ENCODE data around the gene TTC7B. TPM values are rescaled to one million over a fixed set of nuclear protein-coding genes. Genes with fewer than 3 reads are reported as not detected.

The TTC7B gene
- total and polyA plus RNA-seq, 9 of the 15 experiments (the other 6 are each of a cell fraction or from before 2014, with no cell fraction given), result 2.2 to 77.2 (median 36.7) TPM

- H3K9me1 ChIP-seq (ENCODE audit: control insufficient read depth, insufficient read depth, low read length), result no peaks in the 10 kb centered on the region
- H3K27me3 ChIP-seq (ENCODE audit: control insufficient read depth in 2 of 2, insufficient read depth in 2 of 2, low read length in 2 of 2), result no peaks in the 10 kb centered on the region
- ATAC-seq (no peak), FAIRE-seq (no peak), DNase-seq (ENCODE audit: extremely low read depth in 1 of 4, low spot score in 3 of 4) (no peak)
- in situ Hi-C loops (cut with MboI) (no loop called here), intact Hi-C loops (cut with micrococcal nuclease) (no loop called here)
- ChIA-PET POLR2A (interaction anchor here (0.6 kb wide), 3 partner anchors 69 to 1701 kb away, joined by 3 read pairs; no protein-coding TSS in a partner anchor), CTCF (ENCODE audit: low intra/inter-chr PET ratio) (no interaction called here)
- no peaks in the 10 kb centered on the region for H3K36me3 ChIP-seq (ENCODE audit: control insufficient read depth, insufficient read depth, low read length)
- peak overlapping the region in 1 of 2 experiments; percentile 83; a peak in 1 of 4 replicates for H3K9ac ChIP-seq (ENCODE audit: insufficient read depth in 1 of 2, low read depth in 2 of 2, low read length in 2 of 2)
- H3K27ac ChIP-seq (ENCODE audit: extremely low read depth, low read depth, low read length), result no peak overlapping the region
- H4K20me1 ChIP-seq (replicated peaks; ENCODE audit: control insufficient read depth, insufficient read depth, low read length), result 0 out of 2 replicates have a peak, but pooled peaks cover 2% of the 10 kb centered on the region
- H3K4me1 ChIP-seq (replicated peaks in 1 of 2; ENCODE audit: control insufficient read depth in 2 of 2, insufficient read depth in 2 of 2, low read length in 2 of 2), result peaks cover 3 to 8% of the 10 kb centered on the region in 2 experiments; a peak in 4 of 5 replicates
- H3K4me3 ChIP-seq, result no peak overlapping the region
- 34% methylated on average over 8 of the region's 10 CpGs for WGBS (ENCODE audit: insufficient coverage, low coverage, missing lambda C conversion rate)
- no peaks in the 10 kb centered on the region for H3K9me3 ChIP-seq (replicated peaks; ENCODE audit: control insufficient read depth, insufficient read depth, low read depth, low read length)
- H3K4me2 ChIP-seq (ENCODE audit: insufficient read depth, low read length), result peak overlapping the region; percentile 67
- H3K79me2 ChIP-seq (ENCODE audit: control insufficient read depth, insufficient read depth, low read length), result no peaks in the 10 kb centered on the region
- peak overlapping the region; percentile 91 for H2AFZ ChIP-seq (ENCODE audit: low read depth, low read length)
- no TSS peak for BruUV-seq (replicated peaks)
- no peak for TF ChIP-seq ZBTB17 (CRISPR knock-in tag; IDR thresholded peaks at IDR 0.05)
- no peak for TF ChIP-seq ELF1 (tag; IDR thresholded peaks at IDR 0.05)
- no peak for TF ChIP-seq RUNX1 (IDR thresholded peaks at IDR 0.05; ENCODE audit: low read depth)
- peak; percentile 15 for TF ChIP-seq RBM25 (IDR thresholded peaks at IDR 0.05; ENCODE audit: low read depth, low read length, severe bottlenecking)
- TF ChIP-seq CHD7 (IDR thresholded peaks at IDR 0.05; ENCODE audit: low read depth, low read length), result no peak
- no peak for TF ChIP-seq IRF1 (CRISPR knock-in tag; IDR thresholded peaks at IDR 0.05; ENCODE audit: borderline replicate concordance)
- no peak for TF ChIP-seq HSF4 (CRISPR knock-in tag; IDR thresholded peaks at IDR 0.05; ENCODE audit: borderline replicate concordance)
- TF ChIP-seq BHLHE40 (IDR thresholded peaks at IDR 0.05; ENCODE audit: low read length), result no peak
- no peak for TF ChIP-seq CBFB (CRISPR knock-in tag; IDR thresholded peaks at IDR 0.05)
- no peak for TF ChIP-seq IRF2 (CRISPR knock-in tag; IDR thresholded peaks at IDR 0.05)
These were observed 316.1 kb downstream of the TTC7B start for GRCh38 chr14:90499908-90500664.

Measured in K562 (cell line).